Measurements from ENCODE around the gene FAM241A. TPM values are rescaled to one million over a fixed set of nuclear protein-coding genes. Genes with fewer than 3 reads are reported as not detected.

The FAM241A gene
- total RNA-seq, 6 donors from 2014 or later: 1.9 to 6.5 (median 4.2) TPM

- no peak for DNase-seq
- 70 to 71% methylated on average over 2 of the region's 2 CpGs for WGBS, 2 donors
- H3K36me3 ChIP-seq: no peaks in the 10 kb centered on the region
- no peak for ATAC-seq (ENCODE audit: low FRiP score in 2 of 2)
- H3K9me3 ChIP-seq: no peaks in the 10 kb centered on the region
- H3K4me3 ChIP-seq: no peak overlapping the region
- peaks cover 0 to 11% (median 0%) of the 10 kb centered on the region in 4 donors for H3K4me1 ChIP-seq
- TF ChIP-seq POLR2AphosphoS5 (IDR thresholded peaks at IDR 0.05): no peak
- TF ChIP-seq POLR2A (IDR thresholded peaks at IDR 0.05): no peak
- no peak for TF ChIP-seq EP300 (IDR thresholded peaks at IDR 0.05)
- no peak for TF ChIP-seq CTCF (IDR thresholded peaks at IDR 0.05)
- H3K27ac ChIP-seq: peak overlapping the region; percentile 10 to 69 (median 54)
- no peaks in the 10 kb centered on the region for H3K27me3 ChIP-seq
Observed at GRCh38 chr4:112112590-112113170, 32.6 kb upstream of the FAM241A start.

GRCh38 chr4:112113864-112114263 is 31.4 kb upstream of the FAM241A start:
- DNase-seq (no peak), ATAC-seq (ENCODE audit: low FRiP score in 2 of 2) (no peak)
- H3K36me3 ChIP-seq: no peaks in the 10 kb centered on the region
- no peaks in the 10 kb centered on the region for H3K27me3 ChIP-seq
- H3K9me3 ChIP-seq: no peaks in the 10 kb centered on the region
- H3K27ac ChIP-seq: peak overlapping the region in 1 of 4 donors; percentile 20
- no peak overlapping the region for H3K4me3 ChIP-seq
- TF ChIP-seq POLR2A (IDR thresholded peaks at IDR 0.05) (no peak), EP300 (IDR thresholded peaks at IDR 0.05) (no peak)
- H3K4me1 ChIP-seq: peaks cover 0 to 11% (median 0%) of the 10 kb centered on the region in 4 donors

- ATAC-seq (ENCODE audit: low FRiP score in 2 of 2): no peak
Observed at GRCh38 chr4:112114452-112114851, 30.8 kb upstream of the FAM241A start.

GRCh38 chr4:112118742-112119352 is 26.4 kb upstream of the FAM241A start:
- Histone ChIP-seq H3K36me3 (no peaks in the 10 kb centered on the region), H3K27ac (no peak overlapping the region), H3K4me3 (no peak overlapping the region), H3K9me3 (no peaks in the 10 kb centered on the region), H3K27me3 (no peaks in the 10 kb centered on the region), H3K4me1 (no peaks in the 10 kb centered on the region)
- ATAC-seq (ENCODE audit: low FRiP score in 2 of 2) (no peak), DNase-seq (no peak)
- 54% methylated on average over 1 of the region's 1 CpG; no CpG with 5 or more reads in 1 of the 2 donors for WGBS, 2 donors
- no peak for TF ChIP-seq CTCF (IDR thresholded peaks at IDR 0.05)
- TF ChIP-seq POLR2AphosphoS5 (IDR thresholded peaks at IDR 0.05): no peak
- no peak for TF ChIP-seq POLR2A (IDR thresholded peaks at IDR 0.05)
- no peak for TF ChIP-seq EP300 (IDR thresholded peaks at IDR 0.05)

More at GRCh38 chr4:112114452-112114851, 30.8 kb upstream of the FAM241A start:
- peaks cover 0 to 11% (median 0%) of the 10 kb centered on the region in 4 donors for H3K4me1 ChIP-seq
- no peaks in the 10 kb centered on the region for H3K27me3 ChIP-seq
- H3K36me3 ChIP-seq: no peaks in the 10 kb centered on the region
- TF ChIP-seq POLR2AphosphoS5 (IDR thresholded peaks at IDR 0.05) (no peak), POLR2A (IDR thresholded peaks at IDR 0.05) (no peak), CTCF (IDR thresholded peaks at IDR 0.05) (no peak), EP300 (IDR thresholded peaks at IDR 0.05) (no peak)
- DNase-seq: no peak
- H3K9me3 ChIP-seq: no peaks in the 10 kb centered on the region
- no peak overlapping the region for H3K27ac ChIP-seq
- no peak overlapping the region for H3K4me3 ChIP-seq

GRCh38 chr4:112119353-112119783 is 25.9 kb upstream of the FAM241A start:
- no peak overlapping the region for H3K27ac ChIP-seq

More at GRCh38 chr4:112119353-112119783, 25.9 kb upstream of the FAM241A start:
- 70 to 78% methylated on average over 3 of the region's 3 CpGs for WGBS, 2 donors
- TF ChIP-seq EP300 (IDR thresholded peaks at IDR 0.05): no peak
- TF ChIP-seq CTCF (IDR thresholded peaks at IDR 0.05): no peak
- TF ChIP-seq POLR2AphosphoS5 (IDR thresholded peaks at IDR 0.05): no peak
- TF ChIP-seq POLR2A (IDR thresholded peaks at IDR 0.05): no peak
- ATAC-seq (ENCODE audit: low FRiP score in 2 of 2) (no peak), DNase-seq (no peak)
- Histone ChIP-seq H3K27me3 (no peaks in the 10 kb centered on the region), H3K9me3 (no peaks in the 10 kb centered on the region), H3K36me3 (no peaks in the 10 kb centered on the region), H3K4me1 (no peaks in the 10 kb centered on the region), H3K4me3 (no peak overlapping the region)

Data from upper lobe of left lung (tissue), 6 donors.